ENCODE measurements around the gene FAAP100. TPM values are rescaled to one million over a fixed set of nuclear protein-coding genes. Genes with fewer than 3 reads are reported as not detected.

Gene FAAP100
- total RNA-seq, 1 donor from 2014 or later: 15.4 TPM

- ATAC-seq: no peak
- DNase-seq: no peak
- intact Hi-C loops (cut with micrococcal nuclease): no loop called here
These were observed 9.5 kb downstream of the FAAP100 start for GRCh38 chr17:81542431-81543338.

- ATAC-seq (no peak), DNase-seq (no peak)
- intact Hi-C loops (cut with micrococcal nuclease): no loop called here
These were observed 11.0 kb downstream of the FAAP100 start for GRCh38 chr17:81541123-81541522.

- ATAC-seq: no peak
- no peak for DNase-seq
These were observed 11.5 kb downstream of the FAAP100 start for GRCh38 chr17:81540676-81541027.

GRCh38 chr17:81539961-81540675 is 12.0 kb downstream of the FAAP100 start:
- intact Hi-C loops (cut with micrococcal nuclease): no loop called here
- DNase-seq (no peak), ATAC-seq (no peak)

More at GRCh38 chr17:81540676-81541027, 11.5 kb downstream of the FAAP100 start:
- intact Hi-C loops (cut with micrococcal nuclease): no loop called here

GRCh38 chr17:81539571-81539900 is 12.6 kb downstream of the FAAP100 start:
- no peak for DNase-seq
- intact Hi-C loops (cut with micrococcal nuclease): no loop called here
- ATAC-seq: no peak

- no peak for DNase-seq
- ATAC-seq: no peak
- intact Hi-C loops (cut with micrococcal nuclease): no loop called here
These were observed 13.2 kb downstream of the FAAP100 start for GRCh38 chr17:81538651-81539570.

- DNase-seq (no peak), ATAC-seq (no peak)
- intact Hi-C loops (cut with micrococcal nuclease): no loop called here
These were observed 14.1 kb downstream of the FAAP100 start for GRCh38 chr17:81537856-81538555.

- peak; percentile 52 for DNase-seq
- intact Hi-C loops (cut with micrococcal nuclease): no loop called here
These were observed 14.8 kb downstream of the FAAP100 start for GRCh38 chr17:81537343-81537855.

GRCh38 chr17:81536299-81537290 is 15.6 kb downstream of the FAAP100 start:
- intact Hi-C loops (cut with micrococcal nuclease): no loop called here
- peak; percentile 9 for ATAC-seq
- DNase-seq: no peak

More at GRCh38 chr17:81537343-81537855, 14.8 kb downstream of the FAAP100 start:
- peak; percentile 59 for ATAC-seq

- ATAC-seq: no peak
- intact Hi-C loops (cut with micrococcal nuclease): no loop called here
- DNase-seq: no peak
These were observed 16.5 kb downstream of the FAAP100 start for GRCh38 chr17:81535480-81536298.

GRCh38 chr17:81535007-81535328 is 17.2 kb downstream of the FAAP100 start:
- ATAC-seq: no peak
- intact Hi-C loops (cut with micrococcal nuclease): no loop called here
- no peak for DNase-seq

GRCh38 chr17:81534157-81535006 is 17.8 kb downstream of the FAAP100 start:
- intact Hi-C loops (cut with micrococcal nuclease): no loop called here
- DNase-seq (no peak), ATAC-seq (no peak)

GRCh38 chr17:81533339-81534141 is 18.6 kb downstream of the FAAP100 start:
- DNase-seq (no peak), ATAC-seq (no peak)
- intact Hi-C loops (cut with micrococcal nuclease): no loop called here

GRCh38 chr17:81532490-81533287 is 19.5 kb downstream of the FAAP100 start:
- ATAC-seq: no peak
- intact Hi-C loops (cut with micrococcal nuclease): no loop called here
- no peak for DNase-seq

All from left ventricle myocardium superior (tissue), 1 donor.